Keratinocyte (primary cell): ENCODE measurements around the gene ALPI. TPM values are rescaled to one million over a fixed set of nuclear protein-coding genes. Genes with fewer than 3 reads are reported as not detected.

Experiments
- DNase-seq: peaks from one replicate; pipeline ENCODE4 v3.0.0-alpha.2; 2011; ENCODE audit warnings: low read depth, missing footprints, low spot score
- FAIRE-seq: peaks from 2 replicates; lab custom pipeline; 2011; peaks lifted over from hg19 to GRCh38; lab: Jason Lieb, UNC
- H2AFZ ChIP-seq: 2 replicates; pipeline ENCODE4 v1.6.0; 2012; ENCODE audit warnings: low read length, control low read depth, inconsistent platforms; ENCODE audit not compliant: control insufficient read depth
- H3K27ac ChIP-seq: 2 replicates; pipeline ENCODE4 v1.5.1; 2011; ENCODE audit warnings: low read length; ENCODE audit not compliant: control insufficient read depth, insufficient read depth
- H3K27me3 ChIP-seq: 3 replicates; pipeline ENCODE4 v1.6.0; 2011; ENCODE audit warnings: low read length; ENCODE audit not compliant: control insufficient read depth, insufficient read depth; ENCODE audit errors: extremely low read depth
- H3K36me3 ChIP-seq, 2 experiments: 2 replicates in 1 of 2; 3 replicates in 1 of 2; pipeline ENCODE4 v1.5.1; 2011; ENCODE audit warnings: low read length in 2 of 2, mild to moderate bottlenecking in 1 of 2; ENCODE audit not compliant: control insufficient read depth in 2 of 2, insufficient read depth in 2 of 2; ENCODE audit errors: extremely low read depth in 1 of 2
- H3K4me1 ChIP-seq: 3 replicates; pipeline ENCODE4 v1.5.1; 2011; ENCODE audit warnings: low read length; ENCODE audit not compliant: control insufficient read depth, insufficient read depth; ENCODE audit errors: extremely low read depth
- H3K4me2 ChIP-seq: 3 replicates; pipeline ENCODE4 v1.6.0; 2011; ENCODE audit warnings: low read depth, low read length; ENCODE audit not compliant: control insufficient read depth, insufficient read depth; ENCODE audit errors: extremely low read depth
- H3K4me3 ChIP-seq, 3 experiments: fragments of 200-600 bp in 1 of 3; sonication (generic) in 1 of 3; 2 replicates in 2 of 3; 3 replicates in 1 of 3; pipeline ENCODE4 v1.5.1; 2011 to 2016; ENCODE audit warnings: low read length in 3 of 3, mild to moderate bottlenecking in 3 of 3, control low read depth in 2 of 3, inconsistent platforms in 1 of 3, low read depth in 1 of 3, mixed read lengths in 1 of 3, mixed run types in 1 of 3, moderate library complexity in 1 of 3; ENCODE audit not compliant: control insufficient read depth in 2 of 3, insufficient read depth in 2 of 3; ENCODE audit errors: extremely low read depth in 1 of 3
- H3K79me2 ChIP-seq: 2 replicates; pipeline ENCODE4 v1.6.0; 2012; ENCODE audit warnings: low read length; ENCODE audit not compliant: control insufficient read depth, insufficient read depth
- H3K9ac ChIP-seq: 3 replicates; pipeline ENCODE4 v1.6.0; 2011; ENCODE audit warnings: low read length; ENCODE audit not compliant: control insufficient read depth, insufficient read depth; ENCODE audit errors: extremely low read depth
- H3K9me1 ChIP-seq: 3 replicates; pipeline ENCODE4 v1.6.0; 2011; ENCODE audit warnings: low read length; ENCODE audit not compliant: control insufficient read depth, insufficient read depth; ENCODE audit errors: extremely low read depth
- H3K9me3 ChIP-seq: 2 replicates; pipeline ENCODE4 v1.5.1; 2012; ENCODE audit warnings: low read depth, low read length; ENCODE audit not compliant: control insufficient read depth
- H4K20me1 ChIP-seq: 3 replicates; pipeline ENCODE4 v1.6.0; 2011; ENCODE audit warnings: low read length; ENCODE audit not compliant: control insufficient read depth, insufficient read depth; ENCODE audit errors: extremely low read depth
- EZH2 ChIP-seq: IDR thresholded peaks from one replicate; pipeline ENCODE4 v1.6.1; 2012; ENCODE audit warnings: inconsistent platforms, mild to moderate bottlenecking, low read length, moderate library complexity
- dilution Hi-C: fragments of 300-500 bp; cut with MboI; formaldehyde crosslinking; loops from one replicate; pipeline ENCODE4 v1.7.0; 2020; ENCODE audit warnings: low sequenced_read_pairs; ENCODE audit not compliant: extremely low pct_ligation_motif_present
- polyA plus RNA-seq, 5 experiments: library from polyadenylated mRNA; depleted of rRNA in 3 of 5; stranded (reverse) in 3 of 5; stranded (forward) in 1 of 5; unstranded in 1 of 5; fragments of >200 nt; gene quantifications; 1 replicate in 1 of 5; 2 replicates in 3 of 5; 3 replicates in 1 of 5; pipeline versions ENCODE4 v1.2.1 to v1.2.3, GENCODE V29; 2011 to 2012; ENCODE audit warnings: missing spikeins in 2 of 5, low read depth in 1 of 5, low replicate concordance in 1 of 5
- TF ChIP-seq, protein P1 (sequence below), 3 experiments: IDR thresholded peaks in 1 of 3; conservative IDR thresholded peaks in 1 of 3; optimal IDR thresholded peaks in 1 of 3; 2 replicates in 2 of 3; 3 replicates in 1 of 3; pipeline versions ENCODE3 to v1.5.1; 2011; ENCODE audit warnings: low read length in 3 of 3, mild to moderate bottlenecking in 3 of 3, moderate library complexity in 2 of 3, control low read depth in 1 of 3, inconsistent platforms in 1 of 3; ENCODE audit not compliant: insufficient read depth in 2 of 3; ENCODE audit errors: extremely low read depth in 1 of 3

The ALPI gene
- polyA plus RNA-seq, 1 donor (not counting 4 experiments of a cell fraction or from before 2014, with no cell fraction given): not detected

DNA sequence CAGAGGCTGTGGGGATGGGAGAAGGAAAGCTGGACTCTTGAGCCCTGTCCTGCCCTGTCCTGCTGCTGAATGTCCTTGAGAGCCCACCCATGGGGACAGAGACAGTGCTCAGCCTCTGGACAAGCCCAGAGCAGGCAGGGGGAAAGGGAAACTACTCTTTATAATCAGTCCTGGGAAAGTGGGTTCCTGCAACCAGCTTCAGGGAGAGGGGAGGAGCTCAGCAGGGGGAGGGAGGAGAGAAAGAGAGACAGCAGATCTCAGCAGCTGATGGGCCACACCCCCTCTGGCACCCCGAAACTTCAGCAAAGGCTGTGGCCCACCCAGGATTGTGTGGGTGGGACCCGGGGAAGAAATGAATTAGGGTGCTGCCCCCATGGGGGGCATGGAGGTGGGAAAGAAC lies 20.1 kb downstream of the ALPI start:
- Histone ChIP-seq H3K27me3 (peaks cover 20% of the 10 kb centered on the region), H3K36me3 (no peaks in the 10 kb centered on the region), H2AFZ (no peak overlapping the region), H3K4me3 (no peak overlapping the region), H3K9ac (no peak overlapping the region), H3K4me1 (no peaks in the 10 kb centered on the region), H3K27ac (no peak overlapping the region), H3K79me2 (no peaks in the 10 kb centered on the region), H3K9me3 (no peaks in the 10 kb centered on the region), H3K9me1 (no peaks in the 10 kb centered on the region), H3K4me2 (no peak overlapping the region), H4K20me1 (no peaks in the 10 kb centered on the region)
- DNase-seq (no peak), FAIRE-seq (no peak)
- TF ChIP-seq, protein P1, sequence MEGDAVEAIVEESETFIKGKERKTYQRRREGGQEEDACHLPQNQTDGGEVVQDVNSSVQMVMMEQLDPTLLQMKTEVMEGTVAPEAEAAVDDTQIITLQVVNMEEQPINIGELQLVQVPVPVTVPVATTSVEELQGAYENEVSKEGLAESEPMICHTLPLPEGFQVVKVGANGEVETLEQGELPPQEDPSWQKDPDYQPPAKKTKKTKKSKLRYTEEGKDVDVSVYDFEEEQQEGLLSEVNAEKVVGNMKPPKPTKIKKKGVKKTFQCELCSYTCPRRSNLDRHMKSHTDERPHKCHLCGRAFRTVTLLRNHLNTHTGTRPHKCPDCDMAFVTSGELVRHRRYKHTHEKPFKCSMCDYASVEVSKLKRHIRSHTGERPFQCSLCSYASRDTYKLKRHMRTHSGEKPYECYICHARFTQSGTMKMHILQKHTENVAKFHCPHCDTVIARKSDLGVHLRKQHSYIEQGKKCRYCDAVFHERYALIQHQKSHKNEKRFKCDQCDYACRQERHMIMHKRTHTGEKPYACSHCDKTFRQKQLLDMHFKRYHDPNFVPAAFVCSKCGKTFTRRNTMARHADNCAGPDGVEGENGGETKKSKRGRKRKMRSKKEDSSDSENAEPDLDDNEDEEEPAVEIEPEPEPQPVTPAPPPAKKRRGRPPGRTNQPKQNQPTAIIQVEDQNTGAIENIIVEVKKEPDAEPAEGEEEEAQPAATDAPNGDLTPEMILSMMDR (optimal IDR thresholded peaks at IDR 0.05 in 1 of 3, IDR thresholded peaks at IDR 0.05 in 1 of 3, conservative IDR thresholded peaks at IDR 0.05 in 1 of 3; ENCODE audit: extremely low read depth in 1 of 3, insufficient read depth in 2 of 3, low read length in 3 of 3): no peak
- no peak for TF ChIP-seq EZH2
- dilution Hi-C loops: no loop called here

DNA sequence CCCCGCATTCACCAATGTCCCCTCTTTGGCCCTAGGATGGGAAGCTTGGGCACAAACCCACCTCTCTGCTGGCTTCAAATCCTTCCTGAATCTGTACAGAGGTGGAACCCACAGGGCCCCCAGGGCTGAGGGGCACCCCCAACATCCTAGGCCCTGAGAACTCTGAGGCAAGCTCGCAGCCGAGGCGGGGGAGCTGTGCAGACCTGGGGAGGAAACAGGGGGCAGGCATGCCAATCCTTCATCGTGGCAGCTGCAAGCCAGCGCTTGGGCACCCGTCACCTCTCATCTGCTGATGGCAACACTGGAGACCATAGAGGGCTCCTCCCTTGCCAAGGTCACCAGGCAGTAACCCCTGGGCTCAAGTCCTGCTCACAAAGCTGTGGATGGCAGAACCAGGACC lies 20.8 kb downstream of the ALPI start:
- Histone ChIP-seq H3K4me2 (no peak overlapping the region), H3K9me3 (no peaks in the 10 kb centered on the region), H4K20me1 (no peaks in the 10 kb centered on the region), H2AFZ (no peak overlapping the region), H3K27me3 (peaks cover 20% of the 10 kb centered on the region), H3K79me2 (no peaks in the 10 kb centered on the region), H3K4me3 (no peak overlapping the region), H3K4me1 (no peaks in the 10 kb centered on the region), H3K9me1 (no peaks in the 10 kb centered on the region), H3K36me3 (no peaks in the 10 kb centered on the region), H3K27ac (no peak overlapping the region), H3K9ac (no peak overlapping the region)
- dilution Hi-C loops: no loop called here
- FAIRE-seq (no peak), DNase-seq (no peak)
- TF ChIP-seq, protein P1 (optimal IDR thresholded peaks at IDR 0.05 in 1 of 3, IDR thresholded peaks at IDR 0.05 in 1 of 3, conservative IDR thresholded peaks at IDR 0.05 in 1 of 3; ENCODE audit: extremely low read depth in 1 of 3, insufficient read depth in 2 of 3, low read length in 3 of 3): no peak
- TF ChIP-seq EZH2: no peak
